SU-DHL-6 (cell line): ENCODE measurements around the gene KCNH3.

Experiments used
- CTCF ChIP-seq: fragments of 200-600 bp; sonication (generic); IDR thresholded peaks from one replicate; pipeline ENCODE4 v1.5.1; 2017; ENCODE audit warnings: antibody characterized with exemption, mild to moderate bottlenecking, low read length, moderate library complexity; ENCODE audit not compliant: insufficient read depth, poor library complexity, severe bottlenecking
- EZH2phosphoT487 ChIP-seq: fragments of 200-600 bp; sonication (generic), shearing (Covaris generic); conservative IDR thresholded peaks from 2 replicates; pipeline ENCODE4 v1.6.1; 2018; ENCODE audit warnings: mild to moderate bottlenecking, antibody characterized with exemption, low read length, moderate library complexity, mixed read lengths

GRCh38 chr12:49567611-49568441 is 29.0 kb downstream of the KCNH3 start, which contains the start of gene MCRS1:
- TF ChIP-seq CTCF (no peak), EZH2phosphoT487 (no peak)
